ENCODE data around the gene TMEM213. TPM values are rescaled to one million over a fixed set of nuclear protein-coding genes. Genes with fewer than 3 reads are reported as not detected.

TMEM213 gene
- polyA plus RNA-seq, 1 experiment, result not detected

DNA sequence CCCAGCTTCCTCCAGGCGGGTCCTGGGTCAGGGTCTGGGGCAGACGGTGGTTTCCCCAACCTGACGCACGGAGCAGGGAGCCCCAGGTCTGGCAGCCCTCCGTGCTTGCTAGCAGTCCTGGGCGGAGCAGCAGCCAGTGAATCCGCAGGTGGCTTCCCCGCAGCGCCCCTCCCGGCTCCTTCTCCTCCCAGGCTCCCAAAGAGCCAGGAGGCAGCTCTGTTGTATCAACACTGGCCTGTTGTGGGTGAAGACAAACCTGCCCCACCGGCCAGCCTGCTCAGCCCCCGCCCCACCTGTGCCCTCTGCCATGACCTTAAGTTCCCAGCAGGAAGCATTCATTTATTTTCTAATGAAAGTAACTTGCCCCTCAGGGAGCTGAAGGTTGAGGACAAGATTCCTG lies 24.0 kb upstream of the TMEM213 start:
- POLR2A ChIA-PET, result no interaction called here
- DNase-seq (ENCODE audit: low read depth, low spot score), result no peak
- TF ChIP-seq, protein P1, sequence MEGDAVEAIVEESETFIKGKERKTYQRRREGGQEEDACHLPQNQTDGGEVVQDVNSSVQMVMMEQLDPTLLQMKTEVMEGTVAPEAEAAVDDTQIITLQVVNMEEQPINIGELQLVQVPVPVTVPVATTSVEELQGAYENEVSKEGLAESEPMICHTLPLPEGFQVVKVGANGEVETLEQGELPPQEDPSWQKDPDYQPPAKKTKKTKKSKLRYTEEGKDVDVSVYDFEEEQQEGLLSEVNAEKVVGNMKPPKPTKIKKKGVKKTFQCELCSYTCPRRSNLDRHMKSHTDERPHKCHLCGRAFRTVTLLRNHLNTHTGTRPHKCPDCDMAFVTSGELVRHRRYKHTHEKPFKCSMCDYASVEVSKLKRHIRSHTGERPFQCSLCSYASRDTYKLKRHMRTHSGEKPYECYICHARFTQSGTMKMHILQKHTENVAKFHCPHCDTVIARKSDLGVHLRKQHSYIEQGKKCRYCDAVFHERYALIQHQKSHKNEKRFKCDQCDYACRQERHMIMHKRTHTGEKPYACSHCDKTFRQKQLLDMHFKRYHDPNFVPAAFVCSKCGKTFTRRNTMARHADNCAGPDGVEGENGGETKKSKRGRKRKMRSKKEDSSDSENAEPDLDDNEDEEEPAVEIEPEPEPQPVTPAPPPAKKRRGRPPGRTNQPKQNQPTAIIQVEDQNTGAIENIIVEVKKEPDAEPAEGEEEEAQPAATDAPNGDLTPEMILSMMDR (IDR thresholded peaks at IDR 0.05; ENCODE audit: low read depth, low read length), result no peak
- CTCF ChIA-PET, result no interaction called here
- Histone ChIP-seq H3K27me3 (ENCODE audit: control insufficient read depth, insufficient read depth, low read length) (no peaks in the 10 kb centered on the region), H3K4me3 (ENCODE audit: low read depth, low read length) (no peak overlapping the region), H3K27ac (ENCODE audit: low read depth, low read length) (no peak overlapping the region), H3K9me3 (ENCODE audit: control insufficient read depth, insufficient read depth, low read length) (no peaks in the 10 kb centered on the region; the same call in 1 of the 2 replicates)

DNA sequence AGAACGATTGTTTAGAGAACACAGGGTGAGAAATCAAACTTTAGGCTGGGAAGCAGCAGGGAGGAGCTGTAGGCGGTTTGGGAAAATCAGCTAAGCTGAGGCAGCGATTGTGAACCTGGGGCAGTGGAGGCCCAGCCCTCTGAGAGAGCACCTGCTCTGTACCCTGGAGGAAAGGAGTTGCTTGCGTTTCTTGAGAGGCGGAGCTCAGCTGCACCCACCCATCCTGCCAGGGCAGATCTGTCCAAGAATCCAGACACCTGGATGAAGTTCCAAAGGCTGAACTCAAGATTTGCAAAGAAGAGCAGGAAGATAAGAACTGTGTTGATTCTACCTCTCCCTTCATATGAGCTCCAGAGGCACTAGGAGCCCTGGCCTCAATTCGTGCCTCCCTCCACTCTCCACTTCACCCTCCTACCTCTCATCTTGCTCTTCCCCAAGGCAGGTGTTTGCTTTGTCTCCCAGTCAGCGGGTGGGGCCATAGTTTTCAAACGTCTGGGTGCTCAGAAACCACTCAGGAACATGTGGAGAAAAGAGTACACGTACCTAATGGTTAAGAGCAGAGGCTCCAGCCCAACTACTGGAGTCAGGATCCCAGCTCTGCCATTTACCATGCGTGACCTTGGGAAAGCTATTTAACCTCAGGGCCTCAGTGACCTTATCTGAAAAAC lies 21.5 kb upstream of the TMEM213 start:
- ChIA-PET POLR2A (no interaction called here), CTCF (no interaction called here)
- Histone ChIP-seq H3K27me3 (ENCODE audit: control insufficient read depth, insufficient read depth, low read length) (no peaks in the 10 kb centered on the region), H3K4me3 (ENCODE audit: low read depth, low read length) (no peak overlapping the region), H3K27ac (ENCODE audit: low read depth, low read length) (no peak overlapping the region), H3K9me3 (ENCODE audit: control insufficient read depth, insufficient read depth, low read length) (no peaks in the 10 kb centered on the region; the same call in 1 of the 2 replicates)
- DNase-seq (ENCODE audit: low read depth, low spot score), result no peak
- TF ChIP-seq, protein P1 (IDR thresholded peaks at IDR 0.05; ENCODE audit: low read depth, low read length), result no peak

DNA sequence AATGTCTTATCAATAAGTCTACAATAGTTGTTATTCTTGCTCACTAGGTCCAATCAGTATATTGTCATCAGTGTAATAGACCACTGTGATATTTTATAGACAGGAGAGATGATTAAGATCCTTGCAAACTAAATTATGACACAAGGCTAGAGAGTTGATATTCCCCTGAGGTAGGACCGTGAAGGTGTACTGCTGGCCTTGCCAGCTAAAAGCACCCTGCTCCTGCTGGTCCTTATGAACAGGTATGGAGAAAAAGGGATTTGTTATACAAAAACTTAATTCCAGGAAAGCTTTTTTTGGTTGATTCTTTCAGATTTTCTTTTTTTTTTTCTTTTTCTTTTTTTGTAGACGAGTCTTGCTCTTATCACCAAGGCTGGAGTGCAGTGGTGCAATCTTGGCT lies 16.8 kb upstream of the TMEM213 start:
- H3K27ac ChIP-seq (ENCODE audit: low read depth, low read length), result no peak overlapping the region
- no peak overlapping the region for H3K4me3 ChIP-seq (ENCODE audit: low read depth, low read length)
- TF ChIP-seq, protein P1 (IDR thresholded peaks at IDR 0.05; ENCODE audit: low read depth, low read length), result no peak
- no peak for DNase-seq (ENCODE audit: low read depth, low spot score)
- ChIA-PET CTCF (no interaction called here), POLR2A (no interaction called here)
- no peaks in the 10 kb centered on the region for H3K9me3 ChIP-seq (ENCODE audit: control insufficient read depth, insufficient read depth, low read length)
- no peaks in the 10 kb centered on the region for H3K27me3 ChIP-seq (ENCODE audit: control insufficient read depth, insufficient read depth, low read length)

DNA sequence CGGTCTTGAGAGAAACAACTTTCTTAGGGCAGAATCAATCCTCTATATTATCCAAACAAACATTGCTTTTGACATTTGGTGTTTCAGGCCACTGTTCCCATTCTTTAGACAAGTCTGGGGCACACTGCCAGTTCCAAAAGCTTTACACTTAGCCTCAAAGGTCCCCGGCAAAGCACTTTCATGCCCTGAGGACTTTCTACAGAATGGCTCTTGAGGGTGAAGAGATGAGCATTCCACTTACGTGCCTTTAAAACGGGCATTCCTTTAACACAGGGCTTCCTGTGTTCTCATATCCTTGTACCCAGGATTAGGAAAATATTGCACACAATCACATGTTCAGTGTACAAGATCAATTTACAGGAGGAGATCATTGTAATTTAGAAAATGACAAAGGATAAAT lies 13.1 kb upstream of the TMEM213 start:
- DNase-seq (ENCODE audit: low read depth, low spot score), result no peak
- CTCF ChIA-PET, result interaction anchor here (1.2 kb wide), 1 partner anchor 46 kb away, joined by 3 read pairs; no protein-coding TSS in a partner anchor
- TF ChIP-seq, protein P1 (IDR thresholded peaks at IDR 0.05; ENCODE audit: low read depth, low read length), result no peak
- H3K27ac ChIP-seq (ENCODE audit: low read depth, low read length), result no peak overlapping the region
- H3K9me3 ChIP-seq (ENCODE audit: control insufficient read depth, insufficient read depth, low read length), result no peaks in the 10 kb centered on the region
- no peak overlapping the region for H3K4me3 ChIP-seq (ENCODE audit: low read depth, low read length)
- H3K27me3 ChIP-seq (ENCODE audit: control insufficient read depth, insufficient read depth, low read length), result no peaks in the 10 kb centered on the region
- POLR2A ChIA-PET, result no interaction called here

DNA sequence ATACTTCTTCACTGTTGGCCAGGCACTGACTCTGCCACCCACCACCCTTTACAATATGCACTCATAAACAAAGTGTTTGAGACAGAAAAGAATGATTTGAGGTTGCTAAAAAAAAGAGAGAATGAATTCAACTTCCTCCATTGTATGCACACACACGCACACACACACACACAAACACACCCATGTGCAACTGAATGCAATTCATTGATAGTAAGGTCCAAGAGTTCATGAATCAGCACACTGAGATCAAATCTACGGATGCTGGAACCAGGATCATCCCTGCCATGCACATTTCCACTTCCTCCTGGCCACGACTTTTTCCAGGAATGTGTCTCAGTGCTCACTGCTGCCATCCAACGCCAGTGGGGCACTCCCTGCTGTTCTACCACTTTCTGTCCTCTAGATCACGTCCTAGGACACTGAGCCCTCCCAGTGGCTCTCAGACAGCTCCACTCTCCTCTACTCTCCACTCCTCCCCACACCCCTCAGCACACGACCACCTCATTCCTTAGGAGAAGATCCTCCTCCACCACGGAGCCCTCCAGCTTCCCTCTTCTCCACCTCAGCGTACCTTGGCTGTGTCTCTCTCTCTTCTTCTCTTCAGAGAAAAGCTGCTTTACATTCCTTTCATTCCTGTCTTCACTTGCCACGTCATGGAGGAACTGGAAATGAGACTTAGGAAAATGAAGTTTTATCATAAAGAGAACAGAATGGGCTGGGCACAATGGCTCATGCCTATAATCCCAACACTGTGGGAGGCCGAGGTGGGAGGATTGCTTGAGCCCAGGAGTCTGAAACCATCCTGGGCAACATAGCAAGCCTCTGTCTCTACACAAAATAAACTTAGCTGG lies 12.0 kb upstream of the TMEM213 start:
- no peak for DNase-seq (ENCODE audit: low read depth, low spot score)
- no peaks in the 10 kb centered on the region for H3K27me3 ChIP-seq (ENCODE audit: control insufficient read depth, insufficient read depth, low read length)
- POLR2A ChIA-PET, result no interaction called here
- CTCF ChIA-PET, result interaction anchor here (1.2 kb wide), 1 partner anchor 47 kb away, joined by 3 read pairs; no protein-coding TSS in a partner anchor
- no peak overlapping the region for H3K27ac ChIP-seq (ENCODE audit: low read depth, low read length)
- H3K9me3 ChIP-seq (ENCODE audit: control insufficient read depth, insufficient read depth, low read length), result no peaks in the 10 kb centered on the region
- TF ChIP-seq, protein P1 (IDR thresholded peaks at IDR 0.05; ENCODE audit: low read depth, low read length), result no peak
- H3K4me3 ChIP-seq (ENCODE audit: low read depth, low read length), result no peak overlapping the region
